GM23338 (cell line): ENCODE data around the gene CPB2. TPM values are rescaled to one million over a fixed set of nuclear protein-coding genes. Genes with fewer than 3 reads are reported as not detected.

Source experiments
- ATAC-seq: fragments of 200-7000 bp; cut with Tn5 transposase; 3 replicates; pipeline ENCODE4 v1.9.1; 2020
- DNase-seq: peaks from one replicate; pipeline ENCODE4 v3.0.0-alpha.2; 2015; ENCODE audit warnings: low spot score
- H2AFZ ChIP-seq: fragments of 200-600 bp; sonication (generic); 2 replicates; pipeline ENCODE4 v1.8.0; 2016; ENCODE audit warnings: antibody characterized with exemption, mild to moderate bottlenecking, moderate library complexity
- H3F3A ChIP-seq: fragments of 200-600 bp; sonication (generic); replicated peaks from 2 replicates; pipeline ENCODE4 v1.8.0; 2017; ENCODE audit warnings: antibody characterized with exemption, mixed run types, low read depth
- H3K27ac ChIP-seq: fragments of 200-600 bp; sonication (generic); 2 replicates; pipeline ENCODE4 v1.6.1; 2016; ENCODE audit warnings: low read depth
- H3K27me3 ChIP-seq: fragments of 200-600 bp; sonication (generic); 2 replicates; pipeline ENCODE4 v1.8.0; 2016; ENCODE audit warnings: mild to moderate bottlenecking, mixed run types, moderate library complexity; ENCODE audit not compliant: insufficient read depth
- H3K36me3 ChIP-seq: fragments of 200-600 bp; sonication (generic); 2 replicates; pipeline ENCODE4 v1.8.0; 2016; ENCODE audit warnings: mild to moderate bottlenecking; ENCODE audit not compliant: insufficient read depth
- H3K4me1 ChIP-seq: fragments of 200-600 bp; sonication (generic); 2 replicates; pipeline ENCODE4 v1.8.0; 2016; ENCODE audit warnings: mild to moderate bottlenecking, moderate library complexity; ENCODE audit not compliant: insufficient read depth
- H3K4me2 ChIP-seq: fragments of 200-600 bp; sonication (generic); 2 replicates; pipeline ENCODE4 v1.7.1; 2017; ENCODE audit warnings: mixed run types
- H3K4me3 ChIP-seq: fragments of 200-600 bp; sonication (generic); 2 replicates; pipeline ENCODE4 v1.6.1; 2016; ENCODE audit warnings: mixed run types
- H3K79me2 ChIP-seq: fragments of 200-600 bp; sonication (generic); replicated peaks from 2 replicates; pipeline ENCODE4 v1.8.0; 2017; ENCODE audit warnings: mild to moderate bottlenecking; ENCODE audit not compliant: insufficient read depth
- H3K9me2 ChIP-seq: fragments of 200-600 bp; sonication (generic); 2 replicates; pipeline ENCODE4 v1.8.0; 2017; ENCODE audit not compliant: insufficient read depth
- H4K20me1 ChIP-seq: fragments of 200-600 bp; sonication (generic); replicated peaks from 2 replicates; pipeline ENCODE4 v1.8.0; 2017; ENCODE audit warnings: mild to moderate bottlenecking; ENCODE audit not compliant: insufficient read depth
- H3K27ac Mint-ChIP-seq: 2 replicates; pipeline ENCODE4 v1.8.0; 2020; ENCODE audit warnings: inconsistent platforms, mild to moderate bottlenecking, moderate library complexity, mixed read lengths
- H3K27me3 Mint-ChIP-seq: 3 replicates; pipeline ENCODE4 v1.8.0; 2022; ENCODE audit warnings: low read depth, mild to moderate bottlenecking, moderate library complexity, mixed read lengths, inconsistent platforms; ENCODE audit not compliant: insufficient read depth, poor library complexity
- H3K36me3 Mint-ChIP-seq: 3 replicates; pipeline ENCODE4 v1.8.0; 2021; ENCODE audit warnings: low read depth, mild to moderate bottlenecking, inconsistent platforms, moderate library complexity, mixed read lengths
- H3K4me1 Mint-ChIP-seq: 3 replicates; pipeline ENCODE4 v1.8.0; 2020; ENCODE audit warnings: mild to moderate bottlenecking, inconsistent platforms, mixed read lengths
- H3K4me3 Mint-ChIP-seq: 3 replicates; pipeline ENCODE4 v1.8.0; 2021; ENCODE audit warnings: moderate library complexity, mild to moderate bottlenecking, inconsistent platforms, mixed read lengths
- H3K9me3 Mint-ChIP-seq: 3 replicates; pipeline ENCODE4 v1.8.0; 2020; ENCODE audit warnings: moderate library complexity, mild to moderate bottlenecking, inconsistent platforms, mixed read lengths
- NANOG ChIP-seq: IDR thresholded peaks from 2 replicates; pipeline ENCODE4 v1.6.1; 2016; ENCODE audit warnings: antibody characterized with exemption, borderline replicate concordance
- REST ChIP-seq: IDR thresholded peaks from one replicate; pipeline ENCODE4 v1.6.1; 2018; ENCODE audit warnings: antibody characterized with exemption; ENCODE audit not compliant: unreplicated experiment
- STAT1 ChIP-seq: IDR thresholded peaks from one replicate; pipeline ENCODE4 v1.6.1; 2016; ENCODE audit warnings: antibody characterized with exemption; ENCODE audit not compliant: unreplicated experiment
- ZNF114 ChIP-seq: fragments of 250-450 bp; sonication (Bioruptor Pico); IDR thresholded peaks from 2 replicates; pipeline ENCODE4 v1.5.0; 2020; ENCODE audit warnings: mild to moderate bottlenecking, moderate library complexity
- ZNF462 ChIP-seq: fragments of 250-450 bp; sonication (Bioruptor Pico); IDR thresholded peaks from 2 replicates; pipeline ENCODE4 v1.5.0; 2020; ENCODE audit warnings: mild to moderate bottlenecking, moderate library complexity
- polyA plus RNA-seq: library from polyadenylated mRNA; unstranded; fragments of >200 nt; fragmentation: Nextera tagmentation; extraction: Ambion mirVana; gene quantifications from 2 replicates; pipeline ENCODE4 v1.2.1, GENCODE V29; 2016
- total RNA-seq: library from RNA; depleted of rRNA; stranded (reverse); fragments of >200 nt; shearing (Covaris generic); gene quantifications from 2 replicates; pipeline ENCODE4 v1.2.3, GENCODE V29; 2014

CPB2 gene
- total and polyA plus RNA-seq, 2 experiments from 2014 or later, result 0.47 TPM; not detected in 1

- no peak for TF ChIP-seq ZNF462
These were observed 73.1 kb downstream of the CPB2 start (continued) for GRCh38 chr13:46031581-46032263.

GRCh38 chr13:46025157-46025556 lies 79.7 kb downstream of the CPB2 start:
- no peaks in the 10 kb centered on the region for H3K36me3 ChIP-seq
- H3F3A ChIP-seq, result no peaks in the 10 kb centered on the region
- peaks cover 54% of the 10 kb centered on the region for H3K79me2 ChIP-seq
- peaks cover 4% of the 10 kb centered on the region; the same call in 2 of the 3 replicates for H3K36me3 Mint-ChIP-seq
- H3K27me3 ChIP-seq, result no peaks in the 10 kb centered on the region
- no peak overlapping the region for H3K4me2 ChIP-seq
- no peaks in the 10 kb centered on the region for H3K9me2 ChIP-seq
- H3K4me1 Mint-ChIP-seq, result peaks cover 3% of the 10 kb centered on the region; the same call in 1 of the 3 replicates
- no peak overlapping the region for H3K27ac ChIP-seq
- H2AFZ ChIP-seq, result no peak overlapping the region
- H3K27me3 Mint-ChIP-seq, result no peaks in the 10 kb centered on the region
- ATAC-seq (no peak), DNase-seq (no peak)
- H3K4me3 ChIP-seq, result no peak overlapping the region
- H3K4me1 ChIP-seq, result no peaks in the 10 kb centered on the region
- peaks cover 3% of the 10 kb centered on the region; the same call in 1 of the 3 replicates for H3K9me3 Mint-ChIP-seq
- H4K20me1 ChIP-seq, result peaks cover 2% of the 10 kb centered on the region; the same call in 1 of the 2 replicates
- no peak overlapping the region for H3K27ac Mint-ChIP-seq
- H3K4me3 Mint-ChIP-seq, result no peak overlapping the region
- TF ChIP-seq NANOG, result no peak
- TF ChIP-seq STAT1, result no peak
- TF ChIP-seq ZNF462, result no peak
- TF ChIP-seq REST, result no peak
- no peak for TF ChIP-seq ZNF114 (CRISPR knock-in tag)
